Measurements from ENCODE around the gene LRMDA. TPM values are rescaled to one million over a fixed set of nuclear protein-coding genes. Genes with fewer than 3 reads are reported as not detected.

LRMDA gene
- total RNA-seq, 1 experiment from 2014 or later = 4.8 TPM

DNA sequence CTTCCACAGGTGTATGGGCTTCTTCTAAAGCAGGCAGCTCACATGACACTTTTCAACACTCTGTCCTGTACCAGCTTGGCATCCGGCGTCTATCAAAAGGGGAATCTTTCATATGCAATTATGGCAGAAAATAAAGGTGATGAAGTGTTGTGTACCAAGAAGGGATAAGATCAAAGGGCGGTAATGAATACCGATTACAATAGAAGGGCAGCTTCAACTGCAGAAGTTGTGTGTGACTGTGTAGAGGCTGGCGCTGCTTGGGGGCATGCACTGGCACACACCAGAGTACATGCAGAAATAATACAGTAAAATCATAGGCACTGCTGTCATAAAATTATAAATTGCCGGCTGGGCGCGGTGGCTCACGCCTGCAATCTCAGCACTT is 744.7 kb downstream of the LRMDA start:
- intact Hi-C loops (cut with micrococcal nuclease) = no loop called here
- no peaks in the 10 kb centered on the region for H3K79me2 ChIP-seq (ENCODE audit: insufficient read depth, low read length)
- no peak overlapping the region for H3K4me3 ChIP-seq (replicated peaks in 1 of 2; ENCODE audit: low read depth in 1 of 2, low read length in 2 of 2)
- no peaks in the 10 kb centered on the region for H3K9me2 ChIP-seq (ENCODE audit: insufficient read depth)
- H3K27me3 ChIP-seq (ENCODE audit: insufficient read depth, low read length) = peaks cover 6% of the 10 kb centered on the region; the same call in 1 of the 2 replicates
- H3K9me3 ChIP-seq (ENCODE audit: control insufficient read depth in 1 of 2, insufficient read depth in 1 of 2, low read depth in 1 of 2, low read length in 2 of 2) = no peaks in the 10 kb centered on the region
- no peaks in the 10 kb centered on the region for H3K36me3 ChIP-seq (ENCODE audit: control insufficient read depth in 1 of 2, insufficient read depth in 2 of 2, low read length in 2 of 2)
- BruUV-seq (replicated peaks) = no TSS peak
- DNase-seq (ENCODE audit: low read depth, low spot score) (no peak), ATAC-seq (no peak)
- H2AFZ ChIP-seq (ENCODE audit: low read depth, low read length, poor library complexity, severe bottlenecking) = no peak overlapping the region
- ChIA-PET CTCF (no interaction called here), POLR2A (no interaction called here), RAD21 (ENCODE audit: low non-redundant PET in 1 of 2, low total read pairs in 2 of 2, uncharacterized antibody in 2 of 2, unreplicated experiment in 2 of 2) (no interaction called here)
- TF ChIP-seq, protein P1, sequence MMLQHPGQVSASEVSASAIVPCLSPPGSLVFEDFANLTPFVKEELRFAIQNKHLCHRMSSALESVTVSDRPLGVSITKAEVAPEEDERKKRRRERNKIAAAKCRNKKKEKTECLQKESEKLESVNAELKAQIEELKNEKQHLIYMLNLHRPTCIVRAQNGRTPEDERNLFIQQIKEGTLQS (IDR thresholded peaks at IDR 0.05) = no peak
- TF ChIP-seq POLR2AphosphoS5 (IDR thresholded peaks at IDR 0.05; ENCODE audit: low read depth, low read length) (no peak), EGR1 (IDR thresholded peaks at IDR 0.05; ENCODE audit: low read depth) (no peak)
- no peaks in the 10 kb centered on the region for H3K4me1 ChIP-seq (ENCODE audit: control insufficient read depth in 1 of 2, insufficient read depth in 2 of 2, low read length in 2 of 2)
- no peaks in the 10 kb centered on the region for H4K20me1 ChIP-seq (ENCODE audit: insufficient read depth)
- no peak overlapping the region for H3K4me2 ChIP-seq (ENCODE audit: low read length)
- H3K27ac ChIP-seq (ENCODE audit: low read depth, low read length) = no peak overlapping the region
- H3K9ac ChIP-seq (ENCODE audit: low read length) = no peak overlapping the region

DNA sequence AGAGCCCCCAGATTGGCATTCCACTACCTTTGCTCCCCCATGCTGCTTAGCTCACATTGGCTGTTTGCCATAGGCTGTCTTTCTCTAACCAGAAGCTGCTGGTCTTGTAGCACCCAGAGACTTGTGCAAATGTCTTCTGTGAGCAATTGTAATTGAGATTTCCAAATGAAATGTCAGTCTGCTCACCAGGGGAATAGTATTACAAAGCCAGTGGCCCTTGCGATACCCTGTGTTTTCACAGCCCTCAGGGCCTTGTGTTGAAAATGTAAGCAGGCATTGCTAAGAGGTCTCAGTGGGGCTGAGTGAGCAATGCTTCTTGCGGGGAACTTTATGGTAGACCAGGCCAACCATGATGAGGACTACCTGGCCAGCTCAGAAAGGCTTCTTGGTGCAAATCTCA is 746.5 kb downstream of the LRMDA start:
- H2AFZ ChIP-seq (ENCODE audit: low read depth, low read length, poor library complexity, severe bottlenecking) = no peak overlapping the region
- H3K9me3 ChIP-seq (ENCODE audit: control insufficient read depth in 1 of 2, insufficient read depth in 1 of 2, low read depth in 1 of 2, low read length in 2 of 2) = no peaks in the 10 kb centered on the region
- RAD21 ChIA-PET (ENCODE audit: low non-redundant PET in 1 of 2, low total read pairs in 2 of 2, uncharacterized antibody in 2 of 2, unreplicated experiment in 2 of 2) = no interaction called here
- intact Hi-C loops (cut with micrococcal nuclease) = no loop called here
- no peaks in the 10 kb centered on the region for H3K36me3 ChIP-seq (ENCODE audit: control insufficient read depth in 1 of 2, insufficient read depth in 2 of 2, low read length in 2 of 2)
- H3K4me1 ChIP-seq (ENCODE audit: control insufficient read depth in 1 of 2, insufficient read depth in 2 of 2, low read length in 2 of 2) = no peaks in the 10 kb centered on the region
- no peaks in the 10 kb centered on the region for H4K20me1 ChIP-seq (ENCODE audit: insufficient read depth)
- H3K9me2 ChIP-seq (ENCODE audit: insufficient read depth) = no peaks in the 10 kb centered on the region
- H3K4me3 ChIP-seq (replicated peaks in 1 of 2; ENCODE audit: low read depth in 1 of 2, low read length in 2 of 2) = no peak overlapping the region
- DNase-seq (ENCODE audit: low read depth, low spot score) = no peak
- no peak overlapping the region for H3K4me2 ChIP-seq (ENCODE audit: low read length)
- H3K27me3 ChIP-seq (ENCODE audit: insufficient read depth, low read length) = peaks cover 6% of the 10 kb centered on the region; the same call in 1 of the 2 replicates
- POLR2A ChIA-PET = no interaction called here
- H3K9ac ChIP-seq (ENCODE audit: low read length) = no peak overlapping the region
- H3K27ac ChIP-seq (ENCODE audit: low read depth, low read length) = no peak overlapping the region
- TF ChIP-seq, protein P2, sequence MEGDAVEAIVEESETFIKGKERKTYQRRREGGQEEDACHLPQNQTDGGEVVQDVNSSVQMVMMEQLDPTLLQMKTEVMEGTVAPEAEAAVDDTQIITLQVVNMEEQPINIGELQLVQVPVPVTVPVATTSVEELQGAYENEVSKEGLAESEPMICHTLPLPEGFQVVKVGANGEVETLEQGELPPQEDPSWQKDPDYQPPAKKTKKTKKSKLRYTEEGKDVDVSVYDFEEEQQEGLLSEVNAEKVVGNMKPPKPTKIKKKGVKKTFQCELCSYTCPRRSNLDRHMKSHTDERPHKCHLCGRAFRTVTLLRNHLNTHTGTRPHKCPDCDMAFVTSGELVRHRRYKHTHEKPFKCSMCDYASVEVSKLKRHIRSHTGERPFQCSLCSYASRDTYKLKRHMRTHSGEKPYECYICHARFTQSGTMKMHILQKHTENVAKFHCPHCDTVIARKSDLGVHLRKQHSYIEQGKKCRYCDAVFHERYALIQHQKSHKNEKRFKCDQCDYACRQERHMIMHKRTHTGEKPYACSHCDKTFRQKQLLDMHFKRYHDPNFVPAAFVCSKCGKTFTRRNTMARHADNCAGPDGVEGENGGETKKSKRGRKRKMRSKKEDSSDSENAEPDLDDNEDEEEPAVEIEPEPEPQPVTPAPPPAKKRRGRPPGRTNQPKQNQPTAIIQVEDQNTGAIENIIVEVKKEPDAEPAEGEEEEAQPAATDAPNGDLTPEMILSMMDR (IDR thresholded peaks at IDR 0.05 in 2 of 3, conservative IDR thresholded peaks at IDR 0.05 in 1 of 3; ENCODE audit: borderline replicate concordance in 1 of 3, insufficient read depth in 1 of 3, low read depth in 2 of 3, low read length in 2 of 3) = no peak
- TF ChIP-seq SIN3A (IDR thresholded peaks at IDR 0.05; ENCODE audit: low read depth) = no peak
- H3K79me2 ChIP-seq (ENCODE audit: insufficient read depth, low read length) = no peaks in the 10 kb centered on the region
- no peak for ATAC-seq
- no TSS peak for BruUV-seq (replicated peaks)
- CTCF ChIA-PET = no interaction called here

Measured in HCT116 (cell line).